Cardiac septum (tissue), 1 donor: ENCODE data around the gene HYAL2. TPM values are rescaled to one million over a fixed set of nuclear protein-coding genes. Genes with fewer than 3 reads are reported as not detected.
"Not testable (repeated sequence)": the region's sequence is repeated elsewhere in the genome, so short reads cannot be mapped to it uniquely, and the experiment has no call there.

Source experiments
- DNase-seq: peaks from one replicate; pipeline ENCODE4 v3.0.0-alpha.2; 2020; ENCODE audit warnings: low spot score
- intact Hi-C: fragments of 100-400 bp; cut with DNase I; formaldehyde crosslinking; loops from one replicate; pipeline ENCODE4 v1.14.0; 2022
- total RNA-seq: library from RNA; stranded (reverse); fragmentation: NEBNext Ultra II Directional; extraction: Animal tissue kit (Norgen Biotek cat#: 25700); gene quantifications from one replicate; pipeline ENCODE4 v1.2.1, GENCODE V29; 2021
- donor health status: DM: no; HTN: no; CAD: no.

Gene HYAL2
- total RNA-seq, 1 donor from 2014 or later = 42.0 TPM

GRCh38 chr3:50279255-50280016, 43.1 kb downstream of the HYAL2 start:
- DNase-seq = no peak
- intact Hi-C loops = no loop called here

DNA sequence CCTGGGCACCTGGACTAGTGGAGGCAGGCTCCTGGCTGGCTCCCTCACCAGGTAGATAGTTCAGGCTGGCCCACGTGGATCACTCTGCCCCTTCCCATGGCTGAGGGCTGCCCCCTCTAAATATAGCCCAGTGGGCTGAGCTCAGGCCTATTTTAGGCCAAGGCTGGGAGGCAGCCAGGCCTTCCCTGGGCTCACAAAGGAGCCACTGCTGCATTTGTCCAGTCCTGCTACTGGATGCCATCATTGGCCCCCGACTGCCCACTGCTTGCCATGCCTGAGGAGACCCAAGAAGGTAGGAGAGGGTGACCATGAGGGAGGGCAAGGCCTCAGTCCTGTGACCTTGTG, 43.7 kb downstream of the HYAL2 start, which contains the start of gene LSMEM2:
Gene LSMEM2 (plus strand): TSS at position 208 of the 345 bp plus-strand sequence. CDS start 27 bp downstream, at position 235.
- intact Hi-C loops = no loop called here
- peak; percentile 88 for DNase-seq

DNA sequence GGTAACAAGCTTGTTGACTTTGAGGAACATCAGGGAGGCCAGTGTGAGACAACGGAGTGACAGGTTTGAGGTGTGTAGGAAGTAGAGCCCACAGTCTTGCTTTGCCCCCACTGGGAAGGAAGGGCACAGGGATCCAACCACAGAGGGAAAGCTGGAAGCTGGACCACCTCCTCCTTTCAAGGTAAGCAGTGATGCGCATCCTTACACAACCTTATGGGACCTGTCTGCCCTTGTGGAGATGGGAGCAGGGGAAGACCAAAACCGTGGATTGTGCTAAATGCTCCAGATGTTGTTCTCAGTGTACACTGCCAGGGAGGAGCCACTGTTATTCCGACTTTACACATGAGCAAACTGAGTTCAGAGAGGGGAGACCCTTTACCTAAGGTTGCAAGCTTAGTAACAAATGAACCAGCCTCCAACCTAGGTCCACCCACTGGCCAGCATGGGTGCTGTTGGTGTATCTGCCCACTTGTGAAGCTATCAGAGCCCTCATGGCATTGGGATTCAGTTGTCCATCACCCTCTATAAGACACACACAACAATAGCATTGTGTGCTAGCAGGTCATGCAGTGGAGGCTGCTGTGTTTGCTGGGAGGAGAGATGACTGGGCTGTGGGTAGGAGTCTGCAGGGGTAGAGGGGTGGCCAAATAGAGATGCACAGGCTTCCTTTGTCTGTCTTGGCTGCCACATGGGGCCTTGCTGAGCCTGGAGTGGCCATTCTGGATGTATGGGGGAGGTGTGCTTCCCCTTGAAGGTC, 44.2 kb downstream of the HYAL2 start:
- no peak for DNase-seq
- intact Hi-C loops = no loop called here

- intact Hi-C loops = no loop called here
These were observed 45.8 kb downstream of the HYAL2 start for GRCh38 chr3:50276762-50277101.

GRCh38 chr3:50275996-50276761, 46.4 kb downstream of the HYAL2 start:
- intact Hi-C loops = loop anchor here (2.0 kb wide), 1 partner anchor 49 kb away; no protein-coding TSS in a partner anchor
- DNase-seq = no peak

More at GRCh38 chr3:50276762-50277101, 45.8 kb downstream of the HYAL2 start:
- no peak for DNase-seq

DNA sequence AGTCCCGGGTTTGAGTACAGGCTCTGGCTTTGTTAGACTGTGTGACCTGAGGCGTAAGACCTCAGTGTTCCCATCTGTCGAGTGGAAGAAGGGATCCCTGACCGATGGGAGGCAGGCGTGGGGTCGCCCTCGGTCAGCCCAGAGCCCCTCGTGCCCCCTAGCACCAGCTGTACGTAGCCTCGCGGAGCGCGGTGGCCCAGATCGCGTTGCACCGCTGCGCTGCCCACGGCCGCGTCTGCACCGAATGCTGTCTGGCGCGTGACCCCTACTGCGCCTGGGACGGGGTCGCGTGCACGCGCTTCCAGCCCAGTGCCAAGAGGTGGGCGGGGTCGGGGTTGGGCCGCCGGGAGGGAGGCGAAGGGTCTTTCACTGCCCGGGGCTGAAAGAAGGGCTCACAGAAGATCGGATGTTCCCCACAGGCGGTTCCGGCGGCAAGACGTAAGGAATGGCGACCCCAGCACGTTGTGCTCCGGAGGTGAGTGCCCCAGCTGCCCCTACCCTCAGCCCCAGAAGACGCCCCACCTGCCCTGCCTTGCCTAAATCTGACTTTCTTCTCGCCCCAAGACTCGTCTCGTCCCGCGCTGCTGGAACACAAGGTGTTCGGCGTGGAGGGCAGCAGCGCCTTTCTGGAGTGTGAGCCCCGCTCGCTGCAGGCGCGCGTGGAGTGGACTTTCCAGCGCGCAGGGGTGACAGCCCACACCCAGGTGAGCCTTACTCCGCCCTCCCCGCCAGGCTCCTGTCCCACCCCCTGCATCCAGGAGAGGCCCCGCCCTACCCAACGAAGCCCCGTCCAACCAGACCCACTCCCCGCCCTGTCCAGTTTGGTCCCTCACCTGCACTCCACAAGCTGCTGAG, 47.2 kb downstream of the HYAL2 start:
- intact Hi-C loops = loop anchor here (2.0 kb wide), 1 partner anchor 49 kb away; no protein-coding TSS in a partner anchor

GRCh38 chr3:50274371-50275104, 48.0 kb downstream of the HYAL2 start:
- DNase-seq = no peak
- intact Hi-C loops = loop anchor here (2.0 to 5.0 kb wide), 2 partner anchors 50 to 152 kb away; no protein-coding TSS in a partner anchor

More for the DNA sequence above, 47.2 kb downstream of the HYAL2 start:
- DNase-seq = no peak

DNA sequence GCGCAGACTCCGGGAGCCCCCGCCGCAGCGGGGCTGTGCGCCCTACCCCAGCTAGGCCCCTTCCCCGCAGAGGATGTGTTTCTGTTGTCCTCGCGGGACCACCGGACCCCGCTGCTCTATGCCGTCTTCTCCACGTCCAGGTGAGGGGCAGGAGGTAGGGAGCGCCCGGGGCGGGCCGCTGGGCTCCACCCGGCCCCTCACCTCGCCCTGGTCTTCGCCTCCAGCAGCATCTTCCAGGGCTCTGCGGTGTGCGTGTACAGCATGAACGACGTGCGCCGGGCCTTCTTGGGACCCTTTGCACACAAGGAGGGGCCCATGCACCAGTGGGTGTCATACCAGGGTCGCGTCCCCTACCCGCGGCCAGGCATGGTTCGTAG, 48.9 kb downstream of the HYAL2 start:
- DNase-seq = no peak

DNA sequence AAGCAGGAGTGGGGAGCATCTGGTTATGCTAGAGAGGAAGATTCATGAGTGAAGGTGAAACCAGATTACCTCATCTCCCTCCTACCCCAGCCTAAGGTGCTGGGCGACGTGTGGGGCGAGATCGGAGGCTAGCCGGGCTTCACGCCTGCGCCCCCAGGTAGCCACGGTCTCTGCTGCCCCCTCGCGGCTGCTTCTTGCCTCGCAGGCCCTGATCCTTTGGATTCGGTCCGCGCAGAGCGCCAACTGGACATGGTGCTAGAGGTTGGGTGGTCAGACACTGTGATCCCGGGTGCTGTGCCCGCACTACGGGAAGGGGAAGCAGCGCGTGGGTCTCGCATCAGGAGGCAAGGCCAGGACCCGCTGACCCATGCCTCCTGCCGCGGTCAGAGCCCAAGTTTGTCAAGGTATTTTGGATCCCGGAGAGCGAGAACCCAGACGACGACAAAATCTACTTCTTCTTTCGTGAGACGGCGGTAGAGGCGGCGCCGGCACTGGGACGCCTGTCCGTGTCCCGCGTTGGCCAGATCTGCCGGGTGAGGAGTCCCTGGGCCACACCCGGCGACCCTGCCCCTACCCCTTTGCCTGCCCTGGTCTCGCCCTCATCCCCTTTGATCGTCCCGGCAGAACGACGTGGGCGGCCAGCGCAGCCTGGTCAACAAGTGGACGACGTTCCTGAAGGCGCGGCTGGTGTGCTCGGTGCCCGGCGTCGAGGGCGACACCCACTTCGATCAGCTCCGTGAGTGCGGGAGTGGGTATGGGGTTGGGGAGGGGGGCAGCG, 49.4 kb downstream of the HYAL2 start:
- DNase-seq = peak; percentile 96
- intact Hi-C loops = loop anchor here (1.0 to 5.0 kb wide), 3 partner anchors 13 to 151 kb away; no protein-coding TSS in a partner anchor

More for the DNA sequence above, 48.9 kb downstream of the HYAL2 start:
- intact Hi-C loops = loop anchor here (1.0 to 5.0 kb wide), 4 partner anchors 13 to 151 kb away; no protein-coding TSS in a partner anchor

DNA sequence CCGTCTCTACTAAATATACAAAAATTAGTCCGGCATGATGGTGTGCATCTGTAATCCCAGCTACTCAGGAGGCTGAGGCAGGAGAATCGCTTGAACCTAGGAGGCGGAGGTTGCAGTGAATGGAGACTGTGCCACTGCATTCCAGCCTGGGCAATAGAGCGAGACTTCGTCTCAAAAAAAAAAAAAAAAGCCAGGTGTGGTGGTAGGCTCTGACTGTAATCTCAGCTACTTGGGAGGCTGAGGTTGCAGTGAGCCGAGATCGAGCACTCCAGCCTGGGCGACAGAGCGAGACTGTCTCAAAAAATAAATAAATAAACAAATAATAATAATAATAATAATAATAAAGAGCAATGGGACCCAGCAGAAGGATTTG, 50.0 kb downstream of the HYAL2 start:
- intact Hi-C loops = loop anchor here (5.0 kb wide), 1 partner anchor 150 kb away; no protein-coding TSS in a partner anchor
- not testable (repeated sequence) for DNase-seq

DNA sequence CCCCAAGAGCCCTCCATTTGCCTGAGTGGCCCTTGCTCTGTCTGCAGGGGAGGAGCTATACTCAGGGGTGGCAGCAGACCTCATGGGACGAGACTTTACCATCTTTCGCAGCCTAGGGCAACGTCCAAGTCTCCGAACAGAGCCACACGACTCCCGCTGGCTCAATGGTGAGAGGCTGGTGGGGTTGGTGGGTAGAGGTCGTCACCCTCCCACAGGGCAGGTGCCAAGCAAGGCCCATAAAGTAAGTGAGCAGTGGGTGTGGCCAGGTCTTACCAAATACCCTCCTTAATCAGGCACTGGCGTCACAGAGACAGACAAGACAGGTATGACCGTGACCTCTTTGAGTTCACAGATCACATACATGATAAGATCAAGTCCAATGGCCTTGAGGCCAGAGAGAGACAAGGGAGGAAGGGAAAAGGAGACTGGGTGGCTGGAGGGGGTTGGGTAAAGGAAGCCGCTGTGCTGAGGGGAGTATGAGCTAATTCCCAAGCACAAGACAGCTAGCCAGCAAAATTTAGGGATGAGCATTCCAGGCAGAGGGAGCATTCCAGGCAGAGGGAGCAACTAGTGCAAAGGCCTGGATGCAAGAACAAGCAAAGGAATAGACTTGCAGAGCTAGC, 51.1 kb downstream of the HYAL2 start:
- no peak for DNase-seq
- intact Hi-C loops = loop anchor here (2.0 to 5.0 kb wide), 2 partner anchors 79 to 149 kb away; no protein-coding TSS in a partner anchor

DNA sequence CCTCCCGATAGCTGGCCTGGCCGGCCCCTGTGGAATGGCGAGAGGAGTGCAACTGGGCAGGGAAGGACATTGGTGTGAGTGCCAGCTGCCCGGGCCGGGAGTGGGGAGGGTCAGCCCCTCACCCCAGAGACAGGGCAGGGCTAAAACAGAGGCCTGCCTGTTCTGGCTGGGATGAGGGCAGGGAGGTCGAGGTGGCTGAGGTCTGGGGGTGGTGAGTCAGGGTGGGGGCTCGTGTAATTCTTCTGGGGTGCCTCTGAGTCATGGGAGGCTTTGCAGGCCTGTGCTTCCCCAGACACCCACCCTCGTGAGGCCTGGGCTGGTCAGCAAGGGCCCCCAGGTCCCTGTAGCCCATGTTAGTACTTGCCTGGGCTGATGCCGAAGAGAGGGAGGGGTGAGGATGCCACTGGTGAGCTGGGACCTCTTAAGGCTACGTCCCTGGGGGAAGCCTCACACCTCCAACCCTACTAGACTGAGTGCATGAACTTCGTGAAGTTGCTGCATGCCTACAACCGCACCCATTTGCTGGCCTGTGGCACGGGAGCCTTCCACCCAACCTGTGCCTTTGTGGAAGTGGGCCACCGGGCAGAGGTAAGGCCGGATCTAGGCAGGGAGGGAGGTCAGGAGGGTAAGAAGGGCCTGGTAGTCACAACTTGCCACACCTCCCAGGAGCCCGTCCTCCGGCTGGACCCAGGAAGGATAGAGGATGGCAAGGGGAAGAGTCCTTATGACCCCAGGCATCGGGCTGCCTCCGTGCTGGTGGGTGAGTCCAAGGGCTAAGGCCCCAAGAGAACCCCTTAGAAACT, 51.9 kb downstream of the HYAL2 start:
- intact Hi-C loops = loop anchor here (2.0 to 5.0 kb wide), 2 partner anchors 78 to 148 kb away; no protein-coding TSS in a partner anchor

DNA sequence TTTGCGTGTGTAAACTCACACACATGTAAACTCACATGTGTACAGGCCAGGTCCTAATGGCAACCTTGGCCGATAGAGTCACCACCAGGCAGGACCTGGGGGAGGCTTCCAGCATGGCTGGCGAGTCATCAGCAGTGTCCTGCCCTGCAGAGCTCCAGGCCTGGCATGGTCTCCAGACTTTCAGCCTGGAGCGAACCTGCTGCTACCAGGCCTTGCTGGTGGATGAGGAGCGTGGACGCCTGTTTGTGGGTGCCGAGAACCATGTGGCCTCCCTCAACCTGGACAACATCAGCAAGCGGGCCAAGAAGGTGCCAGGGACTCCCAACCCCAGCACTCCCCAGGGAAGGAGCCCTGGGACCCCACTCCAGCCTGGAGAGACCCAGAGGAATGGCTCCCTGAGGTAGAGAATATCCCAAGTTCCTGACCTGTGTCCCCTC, 52.5 kb downstream of the HYAL2 start:
- intact Hi-C loops = loop anchor here (2.0 to 5.0 kb wide), 2 partner anchors 77 to 148 kb away; no protein-coding TSS in a partner anchor
- no peak for DNase-seq

More for the DNA sequence above, 51.9 kb downstream of the HYAL2 start:
- no peak for DNase-seq

GRCh38 chr3:50269460-50269859, 53.1 kb downstream of the HYAL2 start:
- no peak for DNase-seq
- intact Hi-C loops = no loop called here

DNA sequence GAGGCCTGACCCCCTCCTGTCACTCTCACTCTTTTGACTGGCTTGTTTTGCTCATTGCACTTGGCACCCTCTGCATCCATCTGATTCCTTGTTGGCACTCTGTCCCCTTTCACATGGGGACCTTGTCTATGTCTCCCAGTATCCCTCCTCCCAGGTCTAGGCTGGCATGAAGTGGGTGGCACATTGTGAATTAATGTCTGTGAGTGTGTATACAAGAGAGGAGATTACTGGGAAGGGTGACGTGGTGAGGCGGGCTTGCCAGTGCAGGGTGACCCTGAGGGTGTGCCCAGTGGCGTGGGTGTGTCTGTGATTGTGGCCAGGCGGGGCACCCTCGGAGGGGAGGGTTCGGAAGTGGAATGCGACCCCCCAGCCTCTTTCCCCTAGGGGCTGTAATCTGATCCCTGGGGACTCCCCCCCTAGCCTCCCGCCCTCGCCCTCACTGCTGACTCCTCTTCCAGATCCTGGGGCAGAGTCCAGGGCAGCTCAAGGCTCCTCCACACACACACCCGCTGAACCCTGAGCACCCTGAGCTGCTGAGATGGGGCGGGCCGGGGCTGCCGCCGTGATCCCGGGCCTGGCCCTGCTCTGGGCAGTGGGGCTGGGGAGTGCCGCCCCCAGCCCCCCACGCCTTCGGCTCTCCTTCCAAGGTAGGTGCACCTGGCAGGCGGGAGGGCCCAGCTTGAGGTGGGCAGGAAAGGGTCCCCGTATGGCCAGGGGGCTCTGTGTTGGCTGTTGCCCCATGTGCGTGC, 53.7 kb downstream of the HYAL2 start, which contains the start of gene SEMA3B:
Gene SEMA3B (plus strand): TSS at position 445 of the 749 bp plus-strand sequence. CDS start 94 bp downstream, at position 539.
- peak; percentile 84 for DNase-seq
- intact Hi-C loops = no loop called here
